GM23338 (cell line): Measurements from ENCODE around the gene ZMYND11. TPM values are rescaled to one million over a fixed set of nuclear protein-coding genes. Genes with fewer than 3 reads are reported as not detected.

Source experiments
- ATAC-seq: fragments of 200-7000 bp; cut with Tn5 transposase; 3 replicates; pipeline ENCODE4 v1.9.1; 2020
- DNase-seq: peaks from one replicate; pipeline ENCODE4 v3.0.0-alpha.2; 2015; ENCODE audit warnings: low spot score
- H2AFZ ChIP-seq: fragments of 200-600 bp; sonication (generic); 2 replicates; pipeline ENCODE4 v1.8.0; 2016; ENCODE audit warnings: antibody characterized with exemption, mild to moderate bottlenecking, moderate library complexity
- H3F3A ChIP-seq: fragments of 200-600 bp; sonication (generic); replicated peaks from 2 replicates; pipeline ENCODE4 v1.8.0; 2017; ENCODE audit warnings: antibody characterized with exemption, mixed run types, low read depth
- H3K27ac ChIP-seq: fragments of 200-600 bp; sonication (generic); 2 replicates; pipeline ENCODE4 v1.6.1; 2016; ENCODE audit warnings: low read depth
- H3K27me3 ChIP-seq: fragments of 200-600 bp; sonication (generic); 2 replicates; pipeline ENCODE4 v1.8.0; 2016; ENCODE audit warnings: mild to moderate bottlenecking, mixed run types, moderate library complexity; ENCODE audit not compliant: insufficient read depth
- H3K36me3 ChIP-seq: fragments of 200-600 bp; sonication (generic); 2 replicates; pipeline ENCODE4 v1.8.0; 2016; ENCODE audit warnings: mild to moderate bottlenecking; ENCODE audit not compliant: insufficient read depth
- H3K4me1 ChIP-seq: fragments of 200-600 bp; sonication (generic); 2 replicates; pipeline ENCODE4 v1.8.0; 2016; ENCODE audit warnings: mild to moderate bottlenecking, moderate library complexity; ENCODE audit not compliant: insufficient read depth
- H3K4me2 ChIP-seq: fragments of 200-600 bp; sonication (generic); 2 replicates; pipeline ENCODE4 v1.7.1; 2017; ENCODE audit warnings: mixed run types
- H3K4me3 ChIP-seq: fragments of 200-600 bp; sonication (generic); 2 replicates; pipeline ENCODE4 v1.6.1; 2016; ENCODE audit warnings: mixed run types
- H3K79me2 ChIP-seq: fragments of 200-600 bp; sonication (generic); replicated peaks from 2 replicates; pipeline ENCODE4 v1.8.0; 2017; ENCODE audit warnings: mild to moderate bottlenecking; ENCODE audit not compliant: insufficient read depth
- H3K9me2 ChIP-seq: fragments of 200-600 bp; sonication (generic); 2 replicates; pipeline ENCODE4 v1.8.0; 2017; ENCODE audit not compliant: insufficient read depth
- H4K20me1 ChIP-seq: fragments of 200-600 bp; sonication (generic); replicated peaks from 2 replicates; pipeline ENCODE4 v1.8.0; 2017; ENCODE audit warnings: mild to moderate bottlenecking; ENCODE audit not compliant: insufficient read depth
- H3K27ac Mint-ChIP-seq: 2 replicates; pipeline ENCODE4 v1.8.0; 2020; ENCODE audit warnings: inconsistent platforms, mild to moderate bottlenecking, moderate library complexity, mixed read lengths
- H3K27me3 Mint-ChIP-seq: 3 replicates; pipeline ENCODE4 v1.8.0; 2022; ENCODE audit warnings: low read depth, mild to moderate bottlenecking, moderate library complexity, mixed read lengths, inconsistent platforms; ENCODE audit not compliant: insufficient read depth, poor library complexity
- H3K36me3 Mint-ChIP-seq: 3 replicates; pipeline ENCODE4 v1.8.0; 2021; ENCODE audit warnings: low read depth, mild to moderate bottlenecking, inconsistent platforms, moderate library complexity, mixed read lengths
- H3K4me1 Mint-ChIP-seq: 3 replicates; pipeline ENCODE4 v1.8.0; 2020; ENCODE audit warnings: mild to moderate bottlenecking, inconsistent platforms, mixed read lengths
- H3K4me3 Mint-ChIP-seq: 3 replicates; pipeline ENCODE4 v1.8.0; 2021; ENCODE audit warnings: moderate library complexity, mild to moderate bottlenecking, inconsistent platforms, mixed read lengths
- H3K9me3 Mint-ChIP-seq: 3 replicates; pipeline ENCODE4 v1.8.0; 2020; ENCODE audit warnings: moderate library complexity, mild to moderate bottlenecking, inconsistent platforms, mixed read lengths
- CREB1 ChIP-seq: fragments of 250-450 bp; sonication (Bioruptor Pico); IDR thresholded peaks from 2 replicates; pipeline ENCODE4 v1.5.0; 2020; ENCODE audit warnings: low read depth, mild to moderate bottlenecking, moderate library complexity
- CTCF ChIP-seq, 2 experiments: fragments of 200-600 bp in 1 of 2; sonication (generic) in 1 of 2; conservative IDR thresholded peaks; 2 replicates each; pipeline versions ENCODE4 v1.5.1 to v1.6.1; 2016 to 2017; ENCODE audit warnings: antibody characterized with exemption in 2 of 2, low read depth in 2 of 2, mild to moderate bottlenecking in 2 of 2, moderate library complexity in 1 of 2
- ETS1 ChIP-seq: IDR thresholded peaks from 2 replicates; pipeline ENCODE4 v1.6.1; 2016; ENCODE audit warnings: antibody characterized with exemption
- EZH2 ChIP-seq: fragments of 200-600 bp; sonication (generic); IDR thresholded peaks from one replicate; pipeline ENCODE4 v1.8.0; 2017; ENCODE audit warnings: antibody characterized with exemption, mild to moderate bottlenecking, low read depth; ENCODE audit not compliant: unreplicated experiment
- EZH2phosphoT487 ChIP-seq: fragments of 200-600 bp; sonication (generic); IDR thresholded peaks from one replicate; pipeline ENCODE4 v1.8.1; 2018; ENCODE audit warnings: antibody characterized with exemption; ENCODE audit not compliant: unreplicated experiment
- JUNB ChIP-seq: IDR thresholded peaks from one replicate; pipeline ENCODE4 v1.6.1; 2016; ENCODE audit warnings: antibody characterized with exemption; ENCODE audit not compliant: unreplicated experiment
- NANOG ChIP-seq: IDR thresholded peaks from 2 replicates; pipeline ENCODE4 v1.6.1; 2016; ENCODE audit warnings: antibody characterized with exemption, borderline replicate concordance
- POLR2AphosphoS5 ChIP-seq: IDR thresholded peaks from 2 replicates; pipeline ENCODE4 v1.6.1; 2016; ENCODE audit warnings: antibody characterized with exemption, low read depth
- STAT1 ChIP-seq: IDR thresholded peaks from one replicate; pipeline ENCODE4 v1.6.1; 2016; ENCODE audit warnings: antibody characterized with exemption; ENCODE audit not compliant: unreplicated experiment
- ZNF114 ChIP-seq: fragments of 250-450 bp; sonication (Bioruptor Pico); IDR thresholded peaks from 2 replicates; pipeline ENCODE4 v1.5.0; 2020; ENCODE audit warnings: mild to moderate bottlenecking, moderate library complexity
- ZNF331 ChIP-seq: fragments of 250-450 bp; sonication (Bioruptor Pico); IDR thresholded peaks from 2 replicates; pipeline ENCODE4 v1.5.0; 2020; ENCODE audit warnings: low read depth, mild to moderate bottlenecking, moderate library complexity
- polyA plus RNA-seq: library from polyadenylated mRNA; unstranded; fragments of >200 nt; fragmentation: Nextera tagmentation; extraction: Ambion mirVana; gene quantifications from 2 replicates; pipeline ENCODE4 v1.2.1, GENCODE V29; 2016
- total RNA-seq: library from RNA; depleted of rRNA; stranded (reverse); fragments of >200 nt; shearing (Covaris generic); gene quantifications from 2 replicates; pipeline ENCODE4 v1.2.3, GENCODE V29; 2014
- TF ChIP-seq, protein P1 (sequence below): IDR thresholded peaks from one replicate; pipeline ENCODE4 v1.6.1; 2018; ENCODE audit warnings: antibody characterized with exemption; ENCODE audit not compliant: unreplicated experiment

The ZMYND11 gene
- total and polyA plus RNA-seq, 2 experiments from 2014 or later, result 8.9 to 16.9 TPM

DNA sequence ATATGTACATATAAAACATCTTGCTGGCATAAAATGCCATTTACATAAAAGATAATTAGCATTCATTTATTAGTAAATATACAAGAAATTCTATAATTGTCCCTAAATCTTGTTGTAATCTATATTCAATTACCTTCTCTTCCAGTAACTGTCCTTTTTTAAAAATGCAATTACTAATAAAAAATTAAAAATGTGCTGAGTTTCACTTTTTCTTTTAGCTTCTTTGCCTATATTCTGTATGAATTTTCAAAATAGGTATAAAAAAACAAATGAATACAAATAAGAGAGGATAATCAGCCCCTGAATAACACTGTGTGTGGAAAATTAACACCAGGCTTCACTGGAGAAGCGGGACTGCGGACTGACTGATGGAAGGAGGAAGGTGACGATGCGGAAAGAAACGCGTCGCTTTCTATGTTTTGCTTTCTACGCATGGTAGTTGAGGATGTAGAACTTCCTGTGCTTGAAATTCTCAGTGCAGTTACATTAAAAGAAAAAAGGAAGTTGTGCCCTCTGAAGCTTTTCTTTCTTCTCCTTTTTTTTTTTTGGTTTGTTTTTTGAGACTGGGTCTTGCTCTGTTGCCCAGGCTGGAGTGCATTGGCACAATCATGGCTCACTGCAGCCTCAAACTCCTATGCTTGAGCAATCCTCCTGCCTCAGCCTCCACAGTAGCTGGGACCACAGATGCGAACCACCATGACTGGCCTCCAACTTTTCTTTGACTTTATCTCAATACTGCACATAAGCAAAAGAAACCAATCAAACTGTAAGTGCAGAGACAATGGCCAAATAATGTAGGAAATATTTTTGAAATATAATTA is 7.4 kb upstream of the ZMYND11 start (continued):
- TF ChIP-seq CTCF (conservative IDR thresholded peaks at IDR 0.05; ENCODE audit: low read depth in 2 of 2), result no peak
- no peak for TF ChIP-seq ZNF331 (CRISPR knock-in tag)
- no peak for TF ChIP-seq CREB1
- TF ChIP-seq STAT1, result no peak
- TF ChIP-seq EZH2, result no peak
- TF ChIP-seq POLR2AphosphoS5, result no peak

DNA sequence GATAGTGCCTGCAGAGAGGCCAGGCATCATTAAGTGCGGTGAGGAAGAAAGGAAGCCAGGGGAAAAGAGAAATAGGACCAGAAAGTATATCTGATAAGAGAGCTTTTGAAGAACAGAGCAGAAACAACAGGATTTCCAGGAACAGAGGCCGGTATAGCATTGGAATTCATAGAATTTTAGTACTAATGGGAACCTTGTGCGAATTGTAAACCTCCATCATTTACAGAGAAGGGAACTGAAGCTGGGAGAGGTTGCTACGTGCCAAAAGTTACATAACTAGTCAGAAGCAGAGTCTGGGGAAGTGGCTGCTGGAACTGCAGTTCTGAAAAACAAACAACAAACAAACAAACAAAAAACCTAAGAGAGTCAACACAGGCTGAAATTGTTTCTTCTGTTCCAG is 5.4 kb upstream of the ZMYND11 start:
- Histone ChIP-seq H3K4me1 (peaks cover 19% of the 10 kb centered on the region), H3K27me3 (peaks cover 26% of the 10 kb centered on the region), H3K36me3 (no peaks in the 10 kb centered on the region), H3K4me3 (no peak overlapping the region), H3K9me2 (no peaks in the 10 kb centered on the region), H3F3A (no peaks in the 10 kb centered on the region), H2AFZ (no peak overlapping the region), H3K79me2 (no peaks in the 10 kb centered on the region), H3K4me2 (no peak overlapping the region), H3K27ac (no peak overlapping the region), H4K20me1 (no peaks in the 10 kb centered on the region)
- DNase-seq (no peak), ATAC-seq (no peak)
- H3K27me3 Mint-ChIP-seq, result peaks cover 14% of the 10 kb centered on the region
- peaks cover 24% of the 10 kb centered on the region for H3K4me1 Mint-ChIP-seq
- H3K36me3 Mint-ChIP-seq, result no peaks in the 10 kb centered on the region
- H3K9me3 Mint-ChIP-seq, result no peaks in the 10 kb centered on the region
- H3K27ac Mint-ChIP-seq, result no peak overlapping the region
- no peak overlapping the region for H3K4me3 Mint-ChIP-seq
- TF ChIP-seq NANOG, result no peak
- no peak for TF ChIP-seq JUNB
- TF ChIP-seq STAT1, result no peak
- no peak for TF ChIP-seq CREB1
- TF ChIP-seq, protein P1, sequence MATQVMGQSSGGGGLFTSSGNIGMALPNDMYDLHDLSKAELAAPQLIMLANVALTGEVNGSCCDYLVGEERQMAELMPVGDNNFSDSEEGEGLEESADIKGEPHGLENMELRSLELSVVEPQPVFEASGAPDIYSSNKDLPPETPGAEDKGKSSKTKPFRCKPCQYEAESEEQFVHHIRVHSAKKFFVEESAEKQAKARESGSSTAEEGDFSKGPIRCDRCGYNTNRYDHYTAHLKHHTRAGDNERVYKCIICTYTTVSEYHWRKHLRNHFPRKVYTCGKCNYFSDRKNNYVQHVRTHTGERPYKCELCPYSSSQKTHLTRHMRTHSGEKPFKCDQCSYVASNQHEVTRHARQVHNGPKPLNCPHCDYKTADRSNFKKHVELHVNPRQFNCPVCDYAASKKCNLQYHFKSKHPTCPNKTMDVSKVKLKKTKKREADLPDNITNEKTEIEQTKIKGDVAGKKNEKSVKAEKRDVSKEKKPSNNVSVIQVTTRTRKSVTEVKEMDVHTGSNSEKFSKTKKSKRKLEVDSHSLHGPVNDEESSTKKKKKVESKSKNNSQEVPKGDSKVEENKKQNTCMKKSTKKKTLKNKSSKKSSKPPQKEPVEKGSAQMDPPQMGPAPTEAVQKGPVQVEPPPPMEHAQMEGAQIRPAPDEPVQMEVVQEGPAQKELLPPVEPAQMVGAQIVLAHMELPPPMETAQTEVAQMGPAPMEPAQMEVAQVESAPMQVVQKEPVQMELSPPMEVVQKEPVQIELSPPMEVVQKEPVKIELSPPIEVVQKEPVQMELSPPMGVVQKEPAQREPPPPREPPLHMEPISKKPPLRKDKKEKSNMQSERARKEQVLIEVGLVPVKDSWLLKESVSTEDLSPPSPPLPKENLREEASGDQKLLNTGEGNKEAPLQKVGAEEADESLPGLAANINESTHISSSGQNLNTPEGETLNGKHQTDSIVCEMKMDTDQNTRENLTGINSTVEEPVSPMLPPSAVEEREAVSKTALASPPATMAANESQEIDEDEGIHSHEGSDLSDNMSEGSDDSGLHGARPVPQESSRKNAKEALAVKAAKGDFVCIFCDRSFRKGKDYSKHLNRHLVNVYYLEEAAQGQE, result no peak
- TF ChIP-seq EZH2phosphoT487, result no peak
- TF ChIP-seq ZNF114 (CRISPR knock-in tag), result no peak
- no peak for TF ChIP-seq ZNF331 (CRISPR knock-in tag)
- TF ChIP-seq EZH2, result no peak
- TF ChIP-seq POLR2AphosphoS5, result no peak
- TF ChIP-seq CTCF (conservative IDR thresholded peaks at IDR 0.05; ENCODE audit: low read depth in 2 of 2), result no peak
- TF ChIP-seq ETS1, result no peak
